HepG2 (cell line): ENCODE results near the gene TLE1. TPM values are rescaled to one million over a fixed set of nuclear protein-coding genes. Genes with fewer than 3 reads are reported as not detected.

ENCODE experiments used
- BORCS8-MEF2B ChIP-seq: sonication (generic); formaldehyde crosslinking; IDR thresholded peaks from 2 replicates; pipeline ENCODE4 v1.8.0; 2022; ENCODE audit warnings: mild to moderate bottlenecking, missing genetic modification reagents
- HCFC1 ChIP-seq: fragments of 150-350 bp; IDR thresholded peaks from 2 replicates; pipeline ENCODE4 v1.6.1; 2014; ENCODE audit warnings: low read depth, low read length
- KDM5A ChIP-seq: fragments of 200-600 bp; sonication (generic); IDR thresholded peaks from 2 replicates; pipeline ENCODE4 v1.7.0; 2018; ENCODE audit warnings: antibody characterized with exemption, mild to moderate bottlenecking, low read length, borderline replicate concordance
- NFAT5 ChIP-seq: sonication (generic); formaldehyde crosslinking; IDR thresholded peaks from 2 replicates; pipeline ENCODE4 v1.4.0; 2020; ENCODE audit warnings: missing genetic modification reagents
- PPARG ChIP-seq: conservative IDR thresholded peaks from 2 replicates; pipeline ENCODE4 v1.6.1; 2016; ENCODE audit warnings: missing biosample characterization, missing genetic modification reagents
- REL ChIP-seq: sonication (generic); formaldehyde crosslinking; conservative IDR thresholded peaks from 2 replicates; pipeline ENCODE4 v1.8.0; 2022; ENCODE audit warnings: mild to moderate bottlenecking, missing genetic modification reagents, moderate library complexity
- STAT5B ChIP-seq: sonication (generic); formaldehyde crosslinking; IDR thresholded peaks from 2 replicates; pipeline ENCODE4 v1.4.0; 2020; ENCODE audit warnings: missing genetic modification reagents
- TCF12 ChIP-seq, 2 experiments: fragments of 450-650 bp in 1 of 2; sonication (generic) in 1 of 2; formaldehyde crosslinking in 1 of 2; IDR thresholded peaks; 2 replicates each; pipeline versions ENCODE4 v1.6.1 to v1.8.0; 2017 to 2022; ENCODE audit warnings: antibody characterized with exemption in 1 of 2, mild to moderate bottlenecking in 1 of 2, missing genetic modification reagents in 1 of 2, moderate library complexity in 1 of 2
- U2AF1 ChIP-seq: fragments of 200-400 bp; formaldehyde crosslinking; optimal IDR thresholded peaks from 2 replicates; pipeline ENCODE3; 2017; ENCODE audit warnings: mild to moderate bottlenecking, low read depth, low read length
- ZBTB1 ChIP-seq: sonication (generic); formaldehyde crosslinking; IDR thresholded peaks from 2 replicates; pipeline ENCODE4 v1.4.0; 2020; ENCODE audit warnings: missing genetic modification reagents, borderline replicate concordance
- ZNF121 ChIP-seq: sonication (generic); formaldehyde crosslinking; IDR thresholded peaks from 2 replicates; pipeline ENCODE4 v1.5.0; 2020; ENCODE audit warnings: mild to moderate bottlenecking, missing genetic modification reagents
- ZNF138 ChIP-seq: sonication (generic); formaldehyde crosslinking; IDR thresholded peaks from 2 replicates; pipeline ENCODE4 v1.5.0; 2020; ENCODE audit warnings: mild to moderate bottlenecking, low read depth, missing genetic modification reagents
- ZNF550 ChIP-seq: sonication (generic); formaldehyde crosslinking; IDR thresholded peaks from 2 replicates; pipeline ENCODE4 v1.4.0; 2020; ENCODE audit warnings: mild to moderate bottlenecking, missing genetic modification reagents, borderline replicate concordance
- polyA plus RNA-seq, 8 experiments: library from polyadenylated mRNA; depleted of rRNA in 3 of 8; stranded (reverse) in 7 of 8; unstranded in 1 of 8; fragments of >200 nt; fragmentation: Illumina TruSeq in 4 of 8; extraction: Trizol in 4 of 8; gene quantifications; 2 replicates each; pipeline versions ENCODE4 v1.2.1 to v1.2.3, GENCODE V29; 2011 to 2016; ENCODE audit warnings: low read depth in 4 of 8, missing spikeins in 1 of 8, mixed read lengths in 1 of 8; ENCODE audit not compliant: insufficient read depth in 1 of 8
- total RNA-seq, 5 experiments: library from RNA; depleted of rRNA; stranded (reverse); fragments of >200 nt; fragmentation: Illumina TruSeq; extraction: Trizol; gene quantifications; 2 replicates each; pipeline ENCODE4 v1.2.3, GENCODE V29; 2016; ENCODE audit warnings: low read depth in 1 of 5

Gene TLE1
- total and polyA plus RNA-seq, 2 of the 13 experiments (the other 11 are each of a cell fraction or from before 2014, with no cell fraction given), result 35.9 to 109 TPM

GRCh38 chr9:81722277-81722676 is 32.9 kb upstream of the TLE1 start (continued):
- TF ChIP-seq ZBTB1 (CRISPR knock-in tag) (no peak), TCF12 (IDR thresholded peaks at IDR 0.05) (no peak), TCF12 (CRISPR knock-in tag; IDR thresholded peaks at IDR 0.05) (no peak), ZNF550 (CRISPR knock-in tag) (no peak), PPARG (no peak), KDM5A (no peak), BORCS8-MEF2B (CRISPR knock-in tag) (no peak), ZNF121 (no peak), U2AF1 (no peak), ZNF138 (CRISPR knock-in tag) (no peak), NFAT5 (no peak), STAT5B (CRISPR knock-in tag) (no peak), HCFC1 (no peak), REL (CRISPR knock-in tag) (no peak)
- TF ChIP-seq, all 625 proteins: peak for 0
